GM19238 (cell line): ENCODE results near the gene WNT1.
A peak's percentile ranks its signal among the peaks of the same experiment; 100 is the strongest.

ENCODE experiments used
- DNase-seq: peaks from one replicate; pipeline ENCODE4 v3.0.0; 2011; ENCODE audit warnings: low spot score; ENCODE audit not compliant: insufficient read length

WNT1 gene

GRCh38 chr12:48980389-48980952 is 2.3 kb downstream of the WNT1 start:
- no peak for DNase-seq

GRCh38 chr12:48980953-48981756 is 3.0 kb downstream of the WNT1 start:
- no peak for DNase-seq

- no peak for DNase-seq
Measured at GRCh38 chr12:48981757-48982157, 3.6 kb downstream of the WNT1 start.

- no peak for DNase-seq
Measured at GRCh38 chr12:48982397-48983080, 4.4 kb downstream of the WNT1 start.

- no peak for DNase-seq
Measured at GRCh38 chr12:48985475-48985897, 7.4 kb downstream of the WNT1 start.

GRCh38 chr12:48985901-48986300 is 7.8 kb downstream of the WNT1 start:
- no peak for DNase-seq

- DNase-seq: no peak
Measured at GRCh38 chr12:48986720-48987291, 8.7 kb downstream of the WNT1 start.

- no peak for DNase-seq
Measured at GRCh38 chr12:48988030-48988649, 10.0 kb downstream of the WNT1 start.

GRCh38 chr12:48990552-48990951 is 12.4 kb downstream of the WNT1 start:
- no peak for DNase-seq

- no peak for DNase-seq
Measured at GRCh38 chr12:48991247-48992050, 13.3 kb downstream of the WNT1 start.

GRCh38 chr12:48993787-48994186 is 15.7 kb downstream of the WNT1 start:
- DNase-seq: no peak

- DNase-seq: no peak
Measured at GRCh38 chr12:48994224-48995085, 16.3 kb downstream of the WNT1 start.

GRCh38 chr12:48995086-48995879 is 17.2 kb downstream of the WNT1 start:
- peak; percentile 81 for DNase-seq

GRCh38 chr12:48996794-48997718 is 18.9 kb downstream of the WNT1 start:
- DNase-seq: peak; percentile 70

- peak; percentile 79 for DNase-seq
Measured at GRCh38 chr12:48997719-48998496, 19.8 kb downstream of the WNT1 start.

- DNase-seq: no peak
Measured at GRCh38 chr12:48998497-48999353, 20.6 kb downstream of the WNT1 start.
